ENCODE measurements around the gene LAMP1.

GRCh38 chr13:113321546-113321945, 24.5 kb downstream of the LAMP1 start:
- TF ChIP-seq CTCF (IDR thresholded peaks at IDR 0.05), result no peak
- TF ChIP-seq EZH2 (IDR thresholded peaks at IDR 0.05; ENCODE audit: borderline replicate concordance, insufficient read depth, low read depth, low read length, poor library complexity, severe bottlenecking), result no peak
